ENCODE measurements around the gene METTL25B. TPM values are rescaled to one million over a fixed set of nuclear protein-coding genes. Genes with fewer than 3 reads are reported as not detected.

METTL25B gene
- polyA plus RNA-seq, 1 donor from 2014 or later: 13.1 TPM

- no peaks in the 10 kb centered on the region for H3K27me3 ChIP-seq (ENCODE audit: insufficient read depth, low read depth, low read length)
- H2AFZ ChIP-seq (ENCODE audit: low read depth, low read length): no peak overlapping the region
Observed at GRCh38 chr1:156733989-156734584, 5.8 kb downstream of the METTL25B start.

DNA sequence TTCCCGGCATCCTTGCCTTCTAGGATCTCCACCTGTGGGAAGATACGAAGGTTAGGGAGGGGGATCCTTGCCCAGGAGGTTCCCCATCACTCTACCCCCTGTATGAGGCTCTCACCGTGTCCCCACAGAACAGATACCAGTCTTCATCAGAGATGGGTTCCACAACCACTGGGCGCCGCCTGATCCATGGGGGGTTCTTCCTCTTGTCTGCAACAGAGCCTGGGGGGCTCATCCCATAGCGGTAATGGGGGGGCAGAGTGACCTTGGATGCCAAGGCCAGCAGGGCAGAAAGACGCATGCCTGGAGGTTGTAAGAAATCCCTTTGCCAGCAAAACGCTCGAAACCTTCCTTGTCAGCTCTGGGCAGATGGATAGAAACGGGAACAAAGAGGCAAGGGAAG is 10.1 kb downstream of the METTL25B start:
- Histone ChIP-seq H3K9ac (ENCODE audit: low read length) (no peak overlapping the region), H2AFZ (ENCODE audit: low read depth, low read length) (no peak overlapping the region), H3K27ac (ENCODE audit: low read length) (no peak overlapping the region)

More at GRCh38 chr1:156733989-156734584, 5.8 kb downstream of the METTL25B start:
- Histone ChIP-seq H3K27ac (ENCODE audit: low read length) (no peak overlapping the region), H3K9me2 (ENCODE audit: insufficient read depth, low read length) (no peaks in the 10 kb centered on the region), H3K79me2 (replicated peaks; ENCODE audit: insufficient read depth, low read length) (no peaks in the 10 kb centered on the region), H3K9me3 (ENCODE audit: low read length) (no peaks in the 10 kb centered on the region), H4K20me1 (ENCODE audit: insufficient read depth) (no peaks in the 10 kb centered on the region), H3F3A (ENCODE audit: insufficient read depth, low read length, poor library complexity, severe bottlenecking) (no peaks in the 10 kb centered on the region), H3K4me3 (ENCODE audit: low read length) (no peak overlapping the region), H3K4me2 (ENCODE audit: low read length) (no peak overlapping the region), H3K36me3 (ENCODE audit: insufficient read depth, low read length) (no peaks in the 10 kb centered on the region), H3K9ac (ENCODE audit: low read length) (no peak overlapping the region)
- no peak for TF ChIP-seq EP300 (conservative IDR thresholded peaks at IDR 0.05; ENCODE audit: poor library complexity, severe bottlenecking)
- no peak for TF ChIP-seq POLR2AphosphoS5 (IDR thresholded peaks at IDR 0.05)

More for the DNA sequence above, 10.1 kb downstream of the METTL25B start:
- Histone ChIP-seq H3K27me3 (ENCODE audit: insufficient read depth, low read depth, low read length) (no peaks in the 10 kb centered on the region), H3F3A (ENCODE audit: insufficient read depth, low read length, poor library complexity, severe bottlenecking) (no peaks in the 10 kb centered on the region), H3K4me3 (ENCODE audit: low read length) (no peak overlapping the region), H3K4me2 (ENCODE audit: low read length) (no peak overlapping the region), H3K36me3 (ENCODE audit: insufficient read depth, low read length) (no peaks in the 10 kb centered on the region), H3K79me2 (replicated peaks; ENCODE audit: insufficient read depth, low read length) (no peaks in the 10 kb centered on the region), H4K20me1 (ENCODE audit: insufficient read depth) (no peaks in the 10 kb centered on the region), H3K9me3 (ENCODE audit: low read length) (no peaks in the 10 kb centered on the region), H3K9me2 (ENCODE audit: insufficient read depth, low read length) (no peaks in the 10 kb centered on the region)
- TF ChIP-seq SMC3 (conservative IDR thresholded peaks at IDR 0.05; ENCODE audit: poor library complexity) (no peak), RAD21 (conservative IDR thresholded peaks at IDR 0.05) (no peak), EZH2 (IDR thresholded peaks at IDR 0.05; ENCODE audit: borderline replicate concordance, insufficient read depth, low read length, poor library complexity, severe bottlenecking) (no peak), TAF1 (IDR thresholded peaks at IDR 0.05; ENCODE audit: low read depth) (no peak), CTCF (IDR thresholded peaks at IDR 0.05; ENCODE audit: poor library complexity, severe bottlenecking) (no peak), EP300 (conservative IDR thresholded peaks at IDR 0.05; ENCODE audit: poor library complexity, severe bottlenecking) (no peak), MXI1 (conservative IDR thresholded peaks at IDR 0.05; ENCODE audit: poor library complexity, severe bottlenecking) (no peak), POLR2AphosphoS5 (IDR thresholded peaks at IDR 0.05) (no peak)
- TF ChIP-seq, protein P1, sequence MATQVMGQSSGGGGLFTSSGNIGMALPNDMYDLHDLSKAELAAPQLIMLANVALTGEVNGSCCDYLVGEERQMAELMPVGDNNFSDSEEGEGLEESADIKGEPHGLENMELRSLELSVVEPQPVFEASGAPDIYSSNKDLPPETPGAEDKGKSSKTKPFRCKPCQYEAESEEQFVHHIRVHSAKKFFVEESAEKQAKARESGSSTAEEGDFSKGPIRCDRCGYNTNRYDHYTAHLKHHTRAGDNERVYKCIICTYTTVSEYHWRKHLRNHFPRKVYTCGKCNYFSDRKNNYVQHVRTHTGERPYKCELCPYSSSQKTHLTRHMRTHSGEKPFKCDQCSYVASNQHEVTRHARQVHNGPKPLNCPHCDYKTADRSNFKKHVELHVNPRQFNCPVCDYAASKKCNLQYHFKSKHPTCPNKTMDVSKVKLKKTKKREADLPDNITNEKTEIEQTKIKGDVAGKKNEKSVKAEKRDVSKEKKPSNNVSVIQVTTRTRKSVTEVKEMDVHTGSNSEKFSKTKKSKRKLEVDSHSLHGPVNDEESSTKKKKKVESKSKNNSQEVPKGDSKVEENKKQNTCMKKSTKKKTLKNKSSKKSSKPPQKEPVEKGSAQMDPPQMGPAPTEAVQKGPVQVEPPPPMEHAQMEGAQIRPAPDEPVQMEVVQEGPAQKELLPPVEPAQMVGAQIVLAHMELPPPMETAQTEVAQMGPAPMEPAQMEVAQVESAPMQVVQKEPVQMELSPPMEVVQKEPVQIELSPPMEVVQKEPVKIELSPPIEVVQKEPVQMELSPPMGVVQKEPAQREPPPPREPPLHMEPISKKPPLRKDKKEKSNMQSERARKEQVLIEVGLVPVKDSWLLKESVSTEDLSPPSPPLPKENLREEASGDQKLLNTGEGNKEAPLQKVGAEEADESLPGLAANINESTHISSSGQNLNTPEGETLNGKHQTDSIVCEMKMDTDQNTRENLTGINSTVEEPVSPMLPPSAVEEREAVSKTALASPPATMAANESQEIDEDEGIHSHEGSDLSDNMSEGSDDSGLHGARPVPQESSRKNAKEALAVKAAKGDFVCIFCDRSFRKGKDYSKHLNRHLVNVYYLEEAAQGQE (IDR thresholded peaks at IDR 0.05; ENCODE audit: borderline replicate concordance): no peak
